Measurements from ENCODE around the gene ZNF652. TPM values are rescaled to one million over a fixed set of nuclear protein-coding genes. Genes with fewer than 3 reads are reported as not detected.

ZNF652 gene
- total RNA-seq, 1 donor from 2014 or later, result 38.7 TPM

- Mint-ChIP-seq H3K27me3 (ENCODE audit: unreplicated experiment) (peaks cover 2% of the 10 kb centered on the region), H3K36me3 (ENCODE audit: unreplicated experiment) (no peaks in the 10 kb centered on the region), H3K9me3 (ENCODE audit: unreplicated experiment) (no peaks in the 10 kb centered on the region), H3K27ac (ENCODE audit: unreplicated experiment) (peak overlapping the region; percentile 69), H3K4me1 (ENCODE audit: unreplicated experiment) (peaks cover 8% of the 10 kb centered on the region), H3K4me3 (ENCODE audit: unreplicated experiment) (peak overlapping the region; percentile 77)
- peak; percentile 86 for DNase-seq (ENCODE audit: extremely low spot score, unreplicated experiment)
- TF ChIP-seq, protein P1, sequence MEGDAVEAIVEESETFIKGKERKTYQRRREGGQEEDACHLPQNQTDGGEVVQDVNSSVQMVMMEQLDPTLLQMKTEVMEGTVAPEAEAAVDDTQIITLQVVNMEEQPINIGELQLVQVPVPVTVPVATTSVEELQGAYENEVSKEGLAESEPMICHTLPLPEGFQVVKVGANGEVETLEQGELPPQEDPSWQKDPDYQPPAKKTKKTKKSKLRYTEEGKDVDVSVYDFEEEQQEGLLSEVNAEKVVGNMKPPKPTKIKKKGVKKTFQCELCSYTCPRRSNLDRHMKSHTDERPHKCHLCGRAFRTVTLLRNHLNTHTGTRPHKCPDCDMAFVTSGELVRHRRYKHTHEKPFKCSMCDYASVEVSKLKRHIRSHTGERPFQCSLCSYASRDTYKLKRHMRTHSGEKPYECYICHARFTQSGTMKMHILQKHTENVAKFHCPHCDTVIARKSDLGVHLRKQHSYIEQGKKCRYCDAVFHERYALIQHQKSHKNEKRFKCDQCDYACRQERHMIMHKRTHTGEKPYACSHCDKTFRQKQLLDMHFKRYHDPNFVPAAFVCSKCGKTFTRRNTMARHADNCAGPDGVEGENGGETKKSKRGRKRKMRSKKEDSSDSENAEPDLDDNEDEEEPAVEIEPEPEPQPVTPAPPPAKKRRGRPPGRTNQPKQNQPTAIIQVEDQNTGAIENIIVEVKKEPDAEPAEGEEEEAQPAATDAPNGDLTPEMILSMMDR (IDR thresholded peaks at IDR 0.05), result no peak
These were observed 101.8 kb downstream of the ZNF652 start for GRCh38 chr17:49260011-49260816.

DNA sequence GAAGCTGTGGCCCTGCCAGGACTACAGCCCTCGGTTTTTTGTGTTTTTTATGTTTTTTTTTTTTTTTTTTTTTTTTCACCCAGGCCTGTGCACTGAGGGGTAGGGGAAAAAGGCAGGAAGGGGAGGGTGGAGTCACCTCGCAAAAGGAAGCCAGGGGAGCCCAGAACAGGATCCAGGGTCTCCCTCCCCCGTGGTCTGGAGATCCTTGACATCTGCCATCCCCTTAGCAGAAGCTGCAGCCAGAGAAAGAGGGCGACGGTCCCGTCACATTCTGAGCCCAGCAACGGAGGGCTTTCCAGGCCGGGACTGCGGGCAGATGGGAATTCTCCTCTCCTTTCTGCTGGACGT is 102.4 kb downstream of the ZNF652 start:
- Mint-ChIP-seq H3K4me3 (ENCODE audit: unreplicated experiment) (peak overlapping the region; percentile 74), H3K4me1 (ENCODE audit: unreplicated experiment) (peaks cover 8% of the 10 kb centered on the region), H3K27ac (ENCODE audit: unreplicated experiment) (peak overlapping the region; percentile 66), H3K27me3 (ENCODE audit: unreplicated experiment) (peaks cover 2% of the 10 kb centered on the region), H3K36me3 (ENCODE audit: unreplicated experiment) (no peaks in the 10 kb centered on the region), H3K9me3 (ENCODE audit: unreplicated experiment) (no peaks in the 10 kb centered on the region)
- no peak for DNase-seq (ENCODE audit: extremely low spot score, unreplicated experiment)
- TF ChIP-seq, protein P1 (IDR thresholded peaks at IDR 0.05), result no peak

DNA sequence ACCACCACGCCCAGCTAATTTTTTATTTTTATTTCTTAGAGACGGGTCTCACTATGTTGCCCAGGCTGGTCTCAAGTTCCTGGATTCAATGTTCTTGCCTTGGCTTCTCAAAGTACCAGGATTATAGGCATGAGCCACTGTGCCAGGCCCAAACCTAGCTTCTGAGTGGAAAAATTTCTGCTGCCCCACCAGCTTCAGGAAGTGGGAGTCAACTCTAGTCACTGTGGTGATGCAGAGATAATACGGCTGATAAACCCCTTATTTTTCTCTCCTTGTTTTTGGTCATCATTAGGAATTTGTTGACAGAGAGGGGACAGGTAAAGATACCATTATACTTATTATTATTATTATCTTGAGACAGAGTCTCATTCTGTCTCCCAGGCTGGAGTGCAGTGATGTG is 103.7 kb downstream of the ZNF652 start:
- Mint-ChIP-seq H3K4me1 (ENCODE audit: unreplicated experiment) (peaks cover 8% of the 10 kb centered on the region), H3K27me3 (ENCODE audit: unreplicated experiment) (peaks cover 2% of the 10 kb centered on the region), H3K4me3 (ENCODE audit: unreplicated experiment) (no peak overlapping the region), H3K27ac (ENCODE audit: unreplicated experiment) (no peak overlapping the region), H3K9me3 (ENCODE audit: unreplicated experiment) (no peaks in the 10 kb centered on the region), H3K36me3 (ENCODE audit: unreplicated experiment) (no peaks in the 10 kb centered on the region)
- DNase-seq (ENCODE audit: extremely low spot score, unreplicated experiment), result no peak
- TF ChIP-seq, protein P1 (IDR thresholded peaks at IDR 0.05), result no peak

- no peak overlapping the region for H3K27ac Mint-ChIP-seq (ENCODE audit: unreplicated experiment)
- no peak overlapping the region for H3K4me3 Mint-ChIP-seq (ENCODE audit: unreplicated experiment)
- H3K36me3 Mint-ChIP-seq (ENCODE audit: unreplicated experiment), result no peaks in the 10 kb centered on the region
- DNase-seq (ENCODE audit: extremely low spot score, unreplicated experiment), result no peak
- no peaks in the 10 kb centered on the region for H3K9me3 Mint-ChIP-seq (ENCODE audit: unreplicated experiment)
- TF ChIP-seq, protein P1 (IDR thresholded peaks at IDR 0.05), result no peak
- H3K27me3 Mint-ChIP-seq (ENCODE audit: unreplicated experiment), result peaks cover 2% of the 10 kb centered on the region
- H3K4me1 Mint-ChIP-seq (ENCODE audit: unreplicated experiment), result no peaks in the 10 kb centered on the region
These were observed 106.9 kb downstream of the ZNF652 start for GRCh38 chr17:49255125-49255524.

- H3K27ac Mint-ChIP-seq (ENCODE audit: unreplicated experiment), result no peak overlapping the region
- H3K27me3 Mint-ChIP-seq (ENCODE audit: unreplicated experiment), result peaks cover 2% of the 10 kb centered on the region
- peaks cover 6% of the 10 kb centered on the region for H3K4me1 Mint-ChIP-seq (ENCODE audit: unreplicated experiment)
- no peaks in the 10 kb centered on the region for H3K9me3 Mint-ChIP-seq (ENCODE audit: unreplicated experiment)
- no peak overlapping the region for H3K4me3 Mint-ChIP-seq (ENCODE audit: unreplicated experiment)
- TF ChIP-seq, protein P1 (IDR thresholded peaks at IDR 0.05), result no peak
- DNase-seq (ENCODE audit: extremely low spot score, unreplicated experiment), result no peak
- no peaks in the 10 kb centered on the region for H3K36me3 Mint-ChIP-seq (ENCODE audit: unreplicated experiment)
These were observed 108.0 kb downstream of the ZNF652 start for GRCh38 chr17:49254066-49254465.

Data from osteocyte (in vitro differentiated cells).